Erythroblast (primary cell): ENCODE measurements around the gene RNF11.

Experiments used
- GATA1 ChIP-seq: IDR thresholded peaks from 2 replicates; pipeline ENCODE4 v1.6.1; 2011; ENCODE audit warnings: low read depth, mild to moderate bottlenecking, control low read depth, low read length, moderate library complexity
- POLR2A ChIP-seq: IDR thresholded peaks from 2 replicates; pipeline ENCODE4 v1.6.1; 2011; ENCODE audit warnings: mild to moderate bottlenecking, low read length

DNA sequence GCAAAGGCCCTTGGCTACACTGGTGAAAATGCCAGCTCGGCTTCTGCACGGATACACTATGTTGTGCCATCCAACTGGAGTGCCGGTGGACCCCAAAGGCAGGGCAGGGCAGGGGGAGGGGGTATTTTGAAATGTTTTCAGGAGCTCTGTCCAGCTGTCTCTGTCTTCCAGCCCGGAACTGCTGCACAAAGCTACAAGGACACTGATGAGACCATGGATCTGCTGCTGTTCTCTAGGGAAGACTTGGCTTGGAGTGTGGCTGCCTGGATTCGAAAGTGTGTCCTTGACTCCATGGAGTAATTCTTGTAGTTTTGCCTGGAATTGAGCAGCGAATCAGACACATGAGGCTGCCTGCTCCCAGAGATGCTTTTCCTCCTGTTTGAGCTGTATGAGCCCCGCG, 51.9 kb downstream of the RNF11 start:
- no peak for TF ChIP-seq POLR2A
- TF ChIP-seq GATA1, result no peak
